B cell (primary cell): ENCODE data around the gene ARHGAP15. TPM values are rescaled to one million over a fixed set of nuclear protein-coding genes. Genes with fewer than 3 reads are reported as not detected.

Experiments used
- ATAC-seq: fragments of 200-7000 bp; cut with Tn5 transposase; one replicate; pipeline ENCODE4 v1.10.0; 2021; ENCODE audit warnings: low read depth, mild to moderate bottlenecking, moderate number of reproducible peaks, moderate library complexity
- CTCF ChIA-PET: fragments of 350-600 bp; sonication (Branson Sonifier 250); formaldehyde crosslinking; loops from one replicate; lab custom pipeline; 2021; ENCODE audit warnings: antibody characterized with exemption, inconsistent platforms; lab: Charles Lee
- POLR2A ChIA-PET: fragments of 350-600 bp; sonication (Branson Sonifier 250); formaldehyde crosslinking; loops from one replicate; lab custom pipeline; 2021; ENCODE audit warnings: antibody characterized with exemption; lab: Charles Lee
- DNase-seq: peaks from one replicate; pipeline ENCODE4 v3.0.0; 2013
- H2AFZ ChIP-seq: 2 replicates; pipeline ENCODE4 v1.6.1; 2012; ENCODE audit warnings: mild to moderate bottlenecking, low read depth, low read length; ENCODE audit not compliant: insufficient read depth, poor library complexity, severe bottlenecking
- H3K27ac ChIP-seq, 2 donors: 1 replicate in 1 of 2; 2 replicates in 1 of 2; pipeline ENCODE4 v1.5.1; 2012 to 2013; ENCODE audit warnings: low read length in 2 of 2, mild to moderate bottlenecking in 2 of 2, moderate library complexity in 1 of 2
- H3K27me3 ChIP-seq, 4 experiments: fragments of 200-600 bp in 1 of 4; sonication (generic) in 1 of 4; replicated peaks in 1 of 4; 1 replicate in 2 of 4; 2 replicates in 2 of 4; pipeline versions ENCODE4 v1.6.1 to v1.7.0; 2013 to 2016; ENCODE audit warnings: low read length in 3 of 4, mild to moderate bottlenecking in 2 of 4, mixed read lengths in 1 of 4, moderate library complexity in 1 of 4; ENCODE audit not compliant: insufficient read depth in 4 of 4, control insufficient read depth in 3 of 4; ENCODE audit errors: control extremely low read depth in 1 of 4
- H3K36me3 ChIP-seq, 2 experiments: replicated peaks in 1 of 2; 1 replicate in 1 of 2; 2 replicates in 1 of 2; pipeline versions ENCODE4 v1.6.1 to v1.7.1; 2013; ENCODE audit warnings: low read length in 1 of 2; ENCODE audit not compliant: insufficient read depth in 2 of 2, control insufficient read depth in 1 of 2; ENCODE audit errors: control extremely low read depth in 1 of 2, extremely low read depth in 1 of 2
- H3K4me1 ChIP-seq, 2 donors: fragments of 200-600 bp in 1 of 2; sonication (generic) in 1 of 2; 1 replicate in 1 of 2; 2 replicates in 1 of 2; pipeline versions ENCODE4 v1.5.1 to v1.6.1; 2013 to 2017; ENCODE audit warnings: low read length in 2 of 2; ENCODE audit not compliant: control insufficient read depth in 2 of 2, insufficient read depth in 2 of 2
- H3K4me2 ChIP-seq: replicated peaks from 2 replicates; pipeline ENCODE3; 2012; ENCODE audit warnings: mild to moderate bottlenecking, low read depth, low read length; ENCODE audit not compliant: poor library complexity, severe bottlenecking
- H3K4me3 ChIP-seq, 5 experiments: fragments of 200-600 bp in 1 of 5; sonication (generic) in 1 of 5; 1 replicate in 3 of 5; 2 replicates in 2 of 5; pipeline versions ENCODE4 v1.5.1 to v1.7.0; 2011 to 2016; ENCODE audit warnings: low read length in 4 of 5, mild to moderate bottlenecking in 4 of 5, low read depth in 2 of 5, control low read depth in 1 of 5, moderate library complexity in 1 of 5; ENCODE audit not compliant: insufficient read depth in 1 of 5; ENCODE audit errors: control extremely low read depth in 1 of 5, extremely low read depth in 1 of 5
- H3K79me2 ChIP-seq: fragments of 200-600 bp; sonication (generic); one replicate; pipeline ENCODE4 v1.6.0; 2016; ENCODE audit warnings: low read length; ENCODE audit not compliant: control insufficient read depth, insufficient read depth
- H3K9ac ChIP-seq: fragments of 200-600 bp; sonication (generic); 2 replicates; pipeline ENCODE4 v1.6.1; 2017; ENCODE audit warnings: mild to moderate bottlenecking, low read length, moderate library complexity
- H3K9me3 ChIP-seq, 3 donors: one replicate each; pipeline versions ENCODE4 v1.6.1 to v1.7.1; 2013; ENCODE audit warnings: low read length in 2 of 3; ENCODE audit not compliant: control insufficient read depth in 2 of 3, insufficient read depth in 1 of 3; ENCODE audit errors: control extremely low read depth in 1 of 3
- H4K20me1 ChIP-seq: 2 replicates; pipeline ENCODE4 v1.6.0; 2012; ENCODE audit warnings: mild to moderate bottlenecking, low read length; ENCODE audit not compliant: insufficient read depth, control insufficient read depth, poor library complexity, severe bottlenecking
- H3K27ac Mint-ChIP-seq: one replicate; pipeline ENCODE4 v1.8.0; 2021; ENCODE audit warnings: mixed read lengths
- H3K27me3 Mint-ChIP-seq: one replicate; pipeline ENCODE4 v1.8.0; 2021; ENCODE audit warnings: mixed read lengths
- H3K4me1 Mint-ChIP-seq: one replicate; pipeline ENCODE4 v1.8.0; 2021; ENCODE audit warnings: mixed read lengths
- H3K4me3 Mint-ChIP-seq: one replicate; pipeline ENCODE4 v1.8.0; 2021; ENCODE audit warnings: mixed read lengths
- H3K9me3 Mint-ChIP-seq: one replicate; pipeline ENCODE4 v1.8.0; 2022; ENCODE audit warnings: mixed read lengths; ENCODE audit not compliant: insufficient read depth
- EZH2 ChIP-seq: IDR thresholded peaks from 2 replicates; pipeline ENCODE4 v1.6.1; 2012; ENCODE audit warnings: borderline replicate concordance, low read depth, mild to moderate bottlenecking, moderate library complexity, low read length; ENCODE audit not compliant: insufficient read depth, poor library complexity, severe bottlenecking
- WGBS: methylation state at CpG from one replicate; pipeline ENCODE4 v1.1.5; 2013; ENCODE audit warnings: missing lambda C conversion rate; ENCODE audit not compliant: insufficient coverage; 5-methylcytosine and 5-hydroxymethylcytosine counted together
- intact Hi-C: fragments of 100-400 bp; cut with micrococcal nuclease; formaldehyde crosslinking; loops from one replicate; pipeline ENCODE4 v1.10.0; 2022
- polyA plus RNA-seq: library from polyadenylated mRNA; depleted of rRNA; stranded (reverse); fragments of >200 nt; gene quantifications from 2 replicates; pipeline ENCODE4 v1.2.3, GENCODE V29; 2012
- total RNA-seq, 2 donors: library from RNA; stranded (reverse); fragments of 120-200 nt in 1 of 2; gene quantifications; 1 replicate in 1 of 2; 2 replicates in 1 of 2; pipeline versions ENCODE4 v1.2.3 to v1.2.4, GENCODE V29; 2013 to 2022
- TF ChIP-seq, protein P1 (sequence below): fragments of 200-600 bp; IDR thresholded peaks from one replicate; pipeline ENCODE4 v1.8.0; 2022; ENCODE audit warnings: antibody characterized with exemption, mild to moderate bottlenecking

ARHGAP15 gene
- total and polyA plus RNA-seq, 2 donors (not counting 1 experiment from before 2014, with no cell fraction given) = 58.6 to 187 TPM

DNA sequence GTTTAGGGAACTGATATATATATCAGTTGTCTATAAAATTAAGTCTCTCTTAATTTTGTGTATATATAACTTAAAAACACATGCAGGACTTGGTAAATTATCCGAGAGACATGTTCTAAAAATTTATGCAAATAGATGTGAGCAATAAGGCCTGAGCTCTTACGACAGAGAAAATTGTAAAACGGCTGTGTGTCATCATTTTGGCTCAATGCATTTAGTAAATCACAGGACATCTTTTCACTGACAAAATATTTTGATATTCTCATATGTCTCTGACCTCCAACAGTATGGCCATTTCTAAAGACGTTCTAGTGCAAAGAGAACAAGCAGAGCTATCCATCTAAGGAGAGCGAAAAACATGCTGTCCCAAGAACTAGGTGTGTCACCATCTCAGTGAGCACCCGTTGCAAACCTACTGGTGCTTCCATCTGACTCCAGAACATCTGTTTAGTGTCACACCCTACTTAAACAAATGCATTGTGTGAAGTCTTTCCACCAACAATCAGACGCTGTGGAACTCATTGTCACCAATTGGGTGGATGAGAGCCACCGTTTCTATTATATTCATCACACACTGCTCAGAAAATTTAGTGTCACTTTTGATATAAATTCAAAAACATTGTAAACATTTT is 108.0 kb downstream of the ARHGAP15 start:
- no peak overlapping the region for H3K4me3 Mint-ChIP-seq

More for the DNA sequence above, 108.0 kb downstream of the ARHGAP15 start:
- H3K79me2 ChIP-seq = peaks cover 55% of the 10 kb centered on the region
- no peak overlapping the region for H2AFZ ChIP-seq
- WGBS = 94% methylated on average over 3 of the region's 8 CpGs
- ATAC-seq = no peak
- no peaks in the 10 kb centered on the region for H3K27me3 ChIP-seq
- H3K9ac ChIP-seq = no peak overlapping the region
- peaks cover 14% of the 10 kb centered on the region for H3K9me3 Mint-ChIP-seq
- peaks cover 10% of the 10 kb centered on the region for H3K4me1 Mint-ChIP-seq
- POLR2A ChIA-PET = no interaction called here
- no peak for DNase-seq
- H3K36me3 ChIP-seq = peaks cover 13 to 51% of the 10 kb centered on the region in 2 experiments
- CTCF ChIA-PET = interaction anchor here (1.2 kb wide), 1 partner anchor 203 kb away, joined by 3 read pairs; no protein-coding TSS in a partner anchor
- no peaks in the 10 kb centered on the region for H3K27me3 Mint-ChIP-seq
- no peak overlapping the region for H3K4me2 ChIP-seq
- no peaks in the 10 kb centered on the region for H3K4me1 ChIP-seq
- peaks cover 16% of the 10 kb centered on the region for H4K20me1 ChIP-seq
- TF ChIP-seq, protein P1, sequence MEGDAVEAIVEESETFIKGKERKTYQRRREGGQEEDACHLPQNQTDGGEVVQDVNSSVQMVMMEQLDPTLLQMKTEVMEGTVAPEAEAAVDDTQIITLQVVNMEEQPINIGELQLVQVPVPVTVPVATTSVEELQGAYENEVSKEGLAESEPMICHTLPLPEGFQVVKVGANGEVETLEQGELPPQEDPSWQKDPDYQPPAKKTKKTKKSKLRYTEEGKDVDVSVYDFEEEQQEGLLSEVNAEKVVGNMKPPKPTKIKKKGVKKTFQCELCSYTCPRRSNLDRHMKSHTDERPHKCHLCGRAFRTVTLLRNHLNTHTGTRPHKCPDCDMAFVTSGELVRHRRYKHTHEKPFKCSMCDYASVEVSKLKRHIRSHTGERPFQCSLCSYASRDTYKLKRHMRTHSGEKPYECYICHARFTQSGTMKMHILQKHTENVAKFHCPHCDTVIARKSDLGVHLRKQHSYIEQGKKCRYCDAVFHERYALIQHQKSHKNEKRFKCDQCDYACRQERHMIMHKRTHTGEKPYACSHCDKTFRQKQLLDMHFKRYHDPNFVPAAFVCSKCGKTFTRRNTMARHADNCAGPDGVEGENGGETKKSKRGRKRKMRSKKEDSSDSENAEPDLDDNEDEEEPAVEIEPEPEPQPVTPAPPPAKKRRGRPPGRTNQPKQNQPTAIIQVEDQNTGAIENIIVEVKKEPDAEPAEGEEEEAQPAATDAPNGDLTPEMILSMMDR = no peak
- TF ChIP-seq EZH2 = no peak
- H3K27ac Mint-ChIP-seq = no peak overlapping the region
- no peak overlapping the region for H3K27ac ChIP-seq
- intact Hi-C loops = no loop called here
- H3K4me3 ChIP-seq = no peak overlapping the region
- H3K9me3 ChIP-seq = peaks cover 5 to 20% (median 5%) of the 10 kb centered on the region in 3 donors
